Natural killer cell (primary cell): ENCODE data around the gene NCOA1. TPM values are rescaled to one million over a fixed set of nuclear protein-coding genes. Genes with fewer than 3 reads are reported as not detected.

Experiments
- ATAC-seq, 3 donors: fragments of 150-1000 bp in 2 of 3; fragments of 200-7000 bp in 1 of 3; cut with Tn5 transposase; 1 replicate in 1 of 3; 2 replicates in 2 of 3; pipeline ENCODE4 v1.10.0; 2021; ENCODE audit warnings: mild to moderate bottlenecking in 2 of 3, moderate library complexity in 2 of 3
- DNase-seq, 2 donors: peaks; one replicate each; pipeline versions ENCODE4 v3.0.0 to v3.0.0-alpha.2; 2013 to 2021; ENCODE audit warnings: mixed read lengths in 1 of 2
- H3K27ac ChIP-seq: one replicate; pipeline ENCODE4 v1.5.1; 2013; ENCODE audit warnings: mild to moderate bottlenecking, low read length
- H3K27me3 ChIP-seq: one replicate; pipeline ENCODE4 v1.6.1; 2013; ENCODE audit warnings: low read length; ENCODE audit not compliant: control insufficient read depth, insufficient read depth
- H3K36me3 ChIP-seq: one replicate; pipeline ENCODE4 v1.6.1; 2013; ENCODE audit warnings: low read length; ENCODE audit not compliant: control insufficient read depth, insufficient read depth
- H3K4me1 ChIP-seq: one replicate; pipeline ENCODE4 v1.6.1; 2013; ENCODE audit warnings: low read length; ENCODE audit not compliant: control insufficient read depth, insufficient read depth
- H3K4me3 ChIP-seq: one replicate; pipeline ENCODE4 v1.5.1; 2013; ENCODE audit warnings: low read length
- H3K9me3 ChIP-seq: one replicate; pipeline ENCODE4 v1.6.1; 2013; ENCODE audit warnings: low read length; ENCODE audit not compliant: control insufficient read depth, insufficient read depth
- H3K27ac Mint-ChIP-seq, 2 donors: one replicate each; pipeline ENCODE4 v1.8.0; 2022; ENCODE audit warnings: mild to moderate bottlenecking in 2 of 2, mixed read lengths in 2 of 2, moderate library complexity in 1 of 2
- H3K27me3 Mint-ChIP-seq, 2 donors: one replicate each; pipeline ENCODE4 v1.8.0; 2022; ENCODE audit warnings: low read depth in 2 of 2, mixed read lengths in 2 of 2
- H3K36me3 Mint-ChIP-seq: one replicate; pipeline ENCODE4 v1.8.0; 2022; ENCODE audit warnings: mixed read lengths
- H3K4me1 Mint-ChIP-seq, 2 donors: one replicate each; pipeline ENCODE4 v1.8.0; 2022; ENCODE audit warnings: mixed read lengths in 2 of 2
- H3K4me3 Mint-ChIP-seq: one replicate; pipeline ENCODE4 v1.8.0; 2022; ENCODE audit warnings: mild to moderate bottlenecking, moderate library complexity, mixed read lengths
- H3K9me3 Mint-ChIP-seq, 2 donors: one replicate each; pipeline ENCODE4 v1.8.0; 2022; ENCODE audit warnings: mixed read lengths in 2 of 2
- WGBS: methylation state at CpG from one replicate; pipeline ENCODE4 v1.1.7; 2013; ENCODE audit warnings: missing lambda C conversion rate; ENCODE audit not compliant: insufficient coverage; 5-methylcytosine and 5-hydroxymethylcytosine counted together
- intact Hi-C: fragments of 100-400 bp; cut with micrococcal nuclease; formaldehyde crosslinking; loops from one replicate; pipeline ENCODE4 v1.14.2; 2022
- total RNA-seq, 4 donors: library from RNA; stranded (reverse); fragments of 120-200 nt in 1 of 4; gene quantifications; one replicate each; pipeline versions ENCODE4 v1.2.3 to v1.2.4, GENCODE V29; 2013 to 2022
- TF ChIP-seq, protein P1 (sequence below): fragments of 200-600 bp; IDR thresholded peaks from one replicate; pipeline ENCODE4 v1.8.0; 2022; ENCODE audit warnings: antibody characterized with exemption

NCOA1 gene
- total RNA-seq, 3 donors from 2014 or later (not counting 1 experiment from before 2014, with no cell fraction given) = 122 to 149 (median 124) TPM

GRCh38 chr2:24788816-24789215 lies 297.8 kb downstream of the NCOA1 start:
- H3K4me3 Mint-ChIP-seq = no peak overlapping the region
- Histone ChIP-seq H3K36me3 (no peaks in the 10 kb centered on the region), H3K27ac (no peak overlapping the region), H3K27me3 (no peaks in the 10 kb centered on the region), H3K9me3 (no peaks in the 10 kb centered on the region), H3K4me3 (no peak overlapping the region), H3K4me1 (peaks cover 4% of the 10 kb centered on the region)
- H3K9me3 Mint-ChIP-seq = no peaks in the 10 kb centered on the region
- peaks cover 8% of the 10 kb centered on the region for H3K36me3 Mint-ChIP-seq
- no peak overlapping the region for H3K27ac Mint-ChIP-seq
- WGBS = 98% methylated on average over 3 of the region's 3 CpGs
- TF ChIP-seq, protein P1, sequence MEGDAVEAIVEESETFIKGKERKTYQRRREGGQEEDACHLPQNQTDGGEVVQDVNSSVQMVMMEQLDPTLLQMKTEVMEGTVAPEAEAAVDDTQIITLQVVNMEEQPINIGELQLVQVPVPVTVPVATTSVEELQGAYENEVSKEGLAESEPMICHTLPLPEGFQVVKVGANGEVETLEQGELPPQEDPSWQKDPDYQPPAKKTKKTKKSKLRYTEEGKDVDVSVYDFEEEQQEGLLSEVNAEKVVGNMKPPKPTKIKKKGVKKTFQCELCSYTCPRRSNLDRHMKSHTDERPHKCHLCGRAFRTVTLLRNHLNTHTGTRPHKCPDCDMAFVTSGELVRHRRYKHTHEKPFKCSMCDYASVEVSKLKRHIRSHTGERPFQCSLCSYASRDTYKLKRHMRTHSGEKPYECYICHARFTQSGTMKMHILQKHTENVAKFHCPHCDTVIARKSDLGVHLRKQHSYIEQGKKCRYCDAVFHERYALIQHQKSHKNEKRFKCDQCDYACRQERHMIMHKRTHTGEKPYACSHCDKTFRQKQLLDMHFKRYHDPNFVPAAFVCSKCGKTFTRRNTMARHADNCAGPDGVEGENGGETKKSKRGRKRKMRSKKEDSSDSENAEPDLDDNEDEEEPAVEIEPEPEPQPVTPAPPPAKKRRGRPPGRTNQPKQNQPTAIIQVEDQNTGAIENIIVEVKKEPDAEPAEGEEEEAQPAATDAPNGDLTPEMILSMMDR = no peak
- ATAC-seq = no peak
- peaks cover 18 to 23% of the 10 kb centered on the region in 2 donors for H3K4me1 Mint-ChIP-seq
- H3K27me3 Mint-ChIP-seq = no peaks in the 10 kb centered on the region
- intact Hi-C loops = no loop called here
- DNase-seq = no peak

DNA sequence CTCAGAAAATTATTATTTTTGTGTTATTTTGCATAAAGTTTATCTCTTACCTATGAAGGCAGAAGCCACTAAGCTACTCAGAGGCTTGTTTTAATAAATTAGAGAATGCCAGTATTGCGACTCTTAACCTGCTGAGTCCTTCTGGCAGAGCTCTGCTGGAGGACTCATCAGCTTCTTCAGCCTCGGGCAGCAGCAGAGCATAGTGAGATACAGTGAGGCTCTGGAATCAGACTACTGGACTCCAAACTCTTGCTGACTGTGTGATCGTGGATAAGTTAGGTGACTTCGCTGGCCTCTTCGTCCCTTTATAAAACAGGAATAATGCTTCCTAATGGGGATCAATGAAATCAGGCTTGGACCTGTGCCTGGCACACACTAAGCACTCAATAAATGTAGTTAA lies 300.4 kb downstream of the NCOA1 start:
- Mint-ChIP-seq H3K4me3 (no peak overlapping the region), H3K27me3 (no peaks in the 10 kb centered on the region), H3K36me3 (peaks cover 8% of the 10 kb centered on the region), H3K27ac (no peak overlapping the region), H3K4me1 (peaks cover 16 to 28% of the 10 kb centered on the region in 2 donors), H3K9me3 (no peaks in the 10 kb centered on the region)
- intact Hi-C loops = loop anchor here (10.0 kb wide), 1 partner anchor 183 kb away; the partner anchor contains the start of gene DNAJC27
- H3K36me3 ChIP-seq = no peaks in the 10 kb centered on the region
- H3K27ac ChIP-seq = no peak overlapping the region
- H3K4me3 ChIP-seq = no peak overlapping the region
- H3K4me1 ChIP-seq = peaks cover 7% of the 10 kb centered on the region
- WGBS = over 99% methylated on average over 5 of the region's 5 CpGs
- TF ChIP-seq, protein P1 = no peak
- ATAC-seq (no peak), DNase-seq (no peak)
- H3K27me3 ChIP-seq = no peaks in the 10 kb centered on the region
- no peaks in the 10 kb centered on the region for H3K9me3 ChIP-seq

- intact Hi-C loops = loop anchor here (2.0 to 10.0 kb wide), 4 partner anchors 46 to 182 kb away; partner anchors contain the start of gene DNAJC27
- peaks cover 8% of the 10 kb centered on the region for H3K36me3 Mint-ChIP-seq
- peak overlapping the region; percentile 78 for H3K4me3 ChIP-seq
Measured at GRCh38 chr2:24792542-24792873, 301.5 kb downstream of the NCOA1 start.

More at GRCh38 chr2:24792542-24792873, 301.5 kb downstream of the NCOA1 start:
- Mint-ChIP-seq H3K27me3 (no peaks in the 10 kb centered on the region), H3K9me3 (no peaks in the 10 kb centered on the region), H3K4me1 (peaks cover 27 to 36% of the 10 kb centered on the region in 2 donors), H3K27ac (peak overlapping the region; percentile 96 to 99), H3K4me3 (peak overlapping the region; percentile 97)
- Histone ChIP-seq H3K27ac (peak overlapping the region; percentile 91), H3K27me3 (no peaks in the 10 kb centered on the region), H3K4me1 (peaks cover 7% of the 10 kb centered on the region), H3K36me3 (no peaks in the 10 kb centered on the region), H3K9me3 (no peaks in the 10 kb centered on the region)
- TF ChIP-seq, protein P1 = no peak
- DNase-seq = no peak
- WGBS = 3% methylated on average over 6 of the region's 6 CpGs
- ATAC-seq = no peak
